Activated CD4-positive, CD25-positive, alpha-beta regulatory T cell treated with anti-CD3 and anti-CD28 coated beads, Interleukin-2, amount 50 U/mL, for 24 hours (primary cell): ENCODE measurements around the gene LCLAT1.
A peak's percentile ranks its signal among the peaks of the same experiment; 100 is the strongest.

Source experiments
- ATAC-seq, 2 donors: fragments of 150-1000 bp; cut with Tn5 transposase; one replicate each; pipeline ENCODE4 v1.10.0; 2021; ENCODE audit warnings: mild to moderate bottlenecking in 1 of 2, moderate library complexity in 1 of 2

The LCLAT1 gene

GRCh38 chr2:30424231-30424630 lies 22.8 kb upstream of the LCLAT1 start:
- ATAC-seq, result no peak

DNA sequence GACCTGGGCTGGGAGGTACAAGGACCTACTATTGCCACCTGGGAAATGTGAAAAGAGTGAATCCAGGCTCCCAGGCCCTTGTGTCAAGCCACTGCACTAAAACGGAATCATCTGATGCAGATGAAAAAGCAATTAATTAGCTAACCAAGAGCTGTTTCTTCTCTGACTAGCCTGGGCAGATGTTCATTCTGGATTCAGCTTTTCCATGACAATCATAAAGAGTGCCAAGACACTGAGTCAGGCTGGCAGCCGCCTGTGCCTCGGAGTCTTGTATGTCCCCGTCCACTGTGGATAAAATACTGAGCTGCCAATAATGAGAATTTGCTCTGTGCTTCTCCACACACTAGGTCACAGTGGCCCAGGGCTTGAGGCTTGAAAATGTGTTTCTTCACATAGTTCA lies 21.7 kb upstream of the LCLAT1 start:
- no peak for ATAC-seq

GRCh38 chr2:30427606-30428347 lies 19.3 kb upstream of the LCLAT1 start:
- no peak for ATAC-seq

DNA sequence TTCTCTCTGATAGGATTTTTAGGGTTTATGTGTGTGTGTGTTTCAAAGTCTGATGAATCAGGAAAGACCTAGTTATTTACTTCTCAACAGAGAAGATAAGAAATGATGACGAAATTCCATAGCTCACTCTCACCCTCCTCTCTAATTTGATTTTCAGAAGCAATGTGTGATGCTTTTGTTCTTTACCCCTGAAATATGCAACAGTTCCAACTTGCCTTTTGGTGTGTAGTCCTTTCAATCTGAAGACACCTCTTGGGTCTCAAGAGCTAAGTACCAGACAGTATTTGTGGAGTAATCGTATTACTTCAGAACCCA lies 18.7 kb upstream of the LCLAT1 start:
- ATAC-seq, result no peak

DNA sequence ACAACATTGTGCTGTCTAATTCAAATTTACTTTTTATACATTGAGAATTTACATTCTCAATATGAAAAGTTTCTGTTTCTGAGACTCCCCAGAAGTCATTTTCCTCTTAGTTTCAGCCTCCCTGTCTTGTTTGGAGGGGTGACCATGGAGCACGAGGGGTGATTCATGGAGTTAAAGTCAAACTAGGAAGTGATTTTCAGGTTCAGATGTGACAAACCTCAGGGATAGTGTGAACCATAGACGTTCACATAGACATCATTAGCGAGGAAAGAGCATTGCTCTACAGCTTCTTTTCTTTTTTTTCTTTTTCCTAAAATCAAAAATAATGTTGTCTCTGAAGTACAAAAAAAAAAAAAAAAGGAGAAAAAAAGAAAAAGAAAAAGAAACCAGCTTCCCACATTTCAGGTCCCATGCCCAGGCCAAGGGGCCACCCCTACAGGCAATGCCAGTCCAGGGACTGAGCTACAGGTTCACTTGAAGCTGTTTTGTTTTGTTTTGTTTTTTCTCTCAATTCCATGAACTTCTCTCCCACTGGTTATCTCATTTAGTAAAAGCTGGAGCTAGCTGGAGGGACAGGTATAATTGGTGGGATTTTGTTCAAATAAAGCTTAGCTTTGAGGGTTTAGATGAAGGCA lies 18.1 kb upstream of the LCLAT1 start:
- ATAC-seq, result no peak

DNA sequence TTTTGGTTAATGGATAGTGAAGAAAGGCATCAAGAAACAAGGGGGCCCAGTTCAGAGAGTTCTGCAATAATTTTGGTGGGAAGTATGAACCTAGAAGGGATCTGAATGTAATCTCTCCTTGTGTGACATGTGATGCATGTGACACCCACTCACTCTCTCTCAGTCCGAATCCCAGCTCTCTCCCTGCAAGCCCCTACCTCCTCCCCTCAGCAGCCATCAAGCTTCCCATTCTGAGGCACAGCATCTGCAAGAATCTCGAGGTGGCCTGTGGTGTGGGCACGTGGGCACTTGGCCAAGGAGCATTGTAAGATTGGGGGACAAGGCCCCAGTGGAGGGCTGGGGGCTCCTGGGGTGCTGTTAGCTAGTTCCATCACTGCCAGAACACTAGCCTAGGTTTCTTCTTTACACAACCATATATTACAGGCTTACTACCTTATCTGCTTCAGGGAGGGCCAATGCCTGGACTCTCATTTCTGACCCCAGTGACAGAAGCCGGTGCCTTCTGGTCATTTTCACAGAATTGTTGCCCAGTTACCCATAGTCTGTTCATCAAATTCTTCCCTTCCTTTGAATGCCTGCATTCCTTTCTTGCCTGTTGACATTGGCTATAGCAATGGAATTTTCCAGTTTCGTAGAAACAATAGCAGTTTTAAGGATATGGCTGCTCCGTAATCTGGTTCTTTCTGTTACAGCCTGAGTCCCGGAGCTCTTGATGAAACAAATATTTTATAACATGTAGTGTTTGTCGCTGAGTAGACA lies 13.3 kb upstream of the LCLAT1 start:
- no peak for ATAC-seq

DNA sequence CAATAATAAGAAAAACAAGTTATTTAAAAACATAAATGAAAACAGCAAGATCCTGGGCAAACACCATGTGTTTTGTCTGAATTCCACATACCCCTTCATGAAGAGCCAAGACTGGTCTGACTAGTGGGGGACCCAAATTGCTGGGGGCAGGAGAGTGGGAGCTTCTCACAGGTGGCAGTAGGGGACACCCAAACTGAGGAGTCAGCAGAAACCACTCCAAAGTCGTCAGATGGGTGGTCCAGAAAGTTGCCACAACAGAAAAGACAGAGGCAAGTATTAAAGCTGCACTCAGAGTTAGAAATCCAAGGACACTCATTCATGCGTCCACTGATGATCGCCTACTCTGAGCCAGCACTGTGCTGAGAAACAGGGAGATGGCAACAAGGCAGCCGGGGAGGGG lies 12.3 kb upstream of the LCLAT1 start:
- no peak for ATAC-seq

DNA sequence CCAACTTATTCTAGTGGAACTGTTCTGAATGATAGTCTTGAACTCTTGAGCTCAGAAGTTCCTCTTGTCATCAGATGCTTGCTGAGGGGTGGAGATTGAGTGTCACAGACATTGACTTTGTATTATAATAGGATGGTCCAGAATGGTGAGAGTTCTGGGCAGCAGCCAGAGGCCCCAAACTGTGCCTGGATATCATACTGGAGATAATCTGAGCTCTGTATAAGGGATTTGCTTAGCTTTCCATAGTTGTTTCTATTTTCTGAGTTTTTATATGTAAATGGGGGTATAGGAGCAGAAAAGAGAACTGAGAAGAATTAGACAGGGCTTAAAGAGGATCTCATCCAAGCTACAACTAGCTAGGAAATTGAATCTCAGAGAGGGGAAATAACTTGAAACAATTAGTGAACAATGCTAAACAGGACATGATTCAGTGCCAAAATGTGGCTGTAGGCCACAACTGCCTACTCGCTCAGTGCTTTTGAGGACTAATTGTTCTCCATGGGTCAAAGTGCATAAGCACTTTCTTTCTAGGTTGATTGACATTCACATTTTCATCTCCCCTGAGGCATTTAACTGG lies 10.1 kb upstream of the LCLAT1 start:
- ATAC-seq, result peak in 1 of 2 donors; percentile 43

DNA sequence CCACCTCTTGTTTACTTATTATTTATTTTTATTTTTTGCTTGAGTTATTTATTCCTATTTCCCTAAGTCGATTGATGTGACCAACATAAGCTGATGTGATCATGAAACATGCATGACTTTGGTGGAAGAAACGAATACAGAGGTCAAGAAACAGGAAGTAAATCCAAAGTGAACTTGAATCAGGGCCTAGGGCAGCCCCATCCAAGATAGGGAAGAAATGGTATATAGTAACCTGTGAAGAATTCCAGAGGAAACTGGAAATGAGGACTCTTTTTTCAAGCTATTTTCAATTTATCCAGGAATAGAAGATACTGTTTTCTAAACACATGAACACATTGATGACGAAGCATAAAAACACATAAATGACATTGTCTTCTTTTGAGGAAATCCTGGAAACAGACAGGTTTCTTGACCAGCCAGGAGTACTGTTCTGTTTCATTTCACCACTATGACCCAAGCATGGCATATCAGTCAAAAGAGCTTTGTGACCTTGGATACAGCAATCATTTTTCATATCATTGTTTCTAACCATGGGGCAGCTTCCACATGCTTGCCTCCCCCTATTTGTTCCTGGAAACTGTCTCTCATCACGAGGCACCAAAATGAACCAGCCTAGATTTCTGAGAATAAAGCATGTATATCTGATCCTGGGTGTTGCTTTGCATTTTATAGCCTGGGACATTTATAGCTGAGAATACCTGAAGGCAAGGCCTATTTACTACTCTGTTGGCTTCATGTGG lies 9.1 kb upstream of the LCLAT1 start:
- no peak for ATAC-seq

- no peak for ATAC-seq
Measured at GRCh38 chr2:30439296-30439695, 7.8 kb upstream of the LCLAT1 start.

DNA sequence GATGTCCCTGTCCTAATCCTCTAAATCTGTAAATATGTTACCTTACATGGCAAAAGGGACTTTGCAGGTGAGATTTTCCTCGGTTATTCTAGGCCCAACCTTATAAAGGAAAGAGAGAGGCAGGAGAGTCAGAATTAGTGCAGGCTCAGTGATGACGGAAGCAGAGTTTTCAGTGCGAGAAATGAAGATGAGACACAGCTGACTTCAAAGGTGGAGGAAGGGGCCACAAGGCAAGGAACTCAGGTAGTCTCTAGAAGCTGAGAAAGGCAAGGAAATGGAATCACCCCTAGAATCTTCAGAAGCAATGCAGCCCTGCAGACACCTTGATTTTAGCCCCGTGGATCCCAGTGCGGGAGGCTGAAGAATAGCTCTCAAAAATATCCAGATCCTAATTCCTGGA lies 7.2 kb upstream of the LCLAT1 start:
- ATAC-seq, result no peak

DNA sequence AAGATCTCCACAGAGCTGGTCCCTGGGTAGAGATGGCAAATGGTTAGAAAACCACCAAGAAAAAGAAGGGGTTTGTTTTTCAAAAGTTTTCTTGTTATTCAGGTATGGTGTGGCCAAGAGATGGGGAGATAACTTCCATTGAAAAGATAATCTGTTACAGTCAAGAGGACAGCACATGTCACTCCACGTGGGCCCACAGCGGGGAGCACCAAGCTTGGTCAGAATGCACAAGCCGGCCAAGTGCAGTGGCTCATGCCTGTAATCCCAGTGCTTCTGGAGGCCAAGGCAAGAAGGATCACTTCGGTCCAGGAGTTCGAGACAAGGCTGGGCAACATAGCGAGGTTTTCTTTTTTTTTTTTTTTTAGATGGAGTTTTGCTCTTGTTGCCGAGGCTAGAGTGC lies 6.0 kb upstream of the LCLAT1 start:
- ATAC-seq, result no peak

DNA sequence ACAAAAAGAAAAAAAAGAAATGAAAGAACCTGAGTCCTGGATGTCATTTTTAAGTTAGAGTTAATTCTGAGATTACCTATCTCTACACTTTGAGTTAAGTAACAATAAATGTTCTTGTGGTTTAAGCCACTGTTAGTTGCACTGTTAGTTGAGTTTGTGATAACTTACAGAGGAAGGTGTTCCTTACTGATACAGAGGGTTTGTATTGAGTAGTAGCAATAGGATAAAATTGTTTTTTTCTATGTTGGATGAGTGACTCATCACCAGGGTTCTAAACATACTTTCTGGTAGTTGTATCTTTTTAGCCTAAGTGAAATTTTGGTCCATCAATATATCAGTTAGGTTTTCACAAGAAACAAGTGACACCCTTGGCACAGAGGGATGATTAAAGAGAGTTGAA lies 4.0 kb upstream of the LCLAT1 start:
- no peak for ATAC-seq

DNA sequence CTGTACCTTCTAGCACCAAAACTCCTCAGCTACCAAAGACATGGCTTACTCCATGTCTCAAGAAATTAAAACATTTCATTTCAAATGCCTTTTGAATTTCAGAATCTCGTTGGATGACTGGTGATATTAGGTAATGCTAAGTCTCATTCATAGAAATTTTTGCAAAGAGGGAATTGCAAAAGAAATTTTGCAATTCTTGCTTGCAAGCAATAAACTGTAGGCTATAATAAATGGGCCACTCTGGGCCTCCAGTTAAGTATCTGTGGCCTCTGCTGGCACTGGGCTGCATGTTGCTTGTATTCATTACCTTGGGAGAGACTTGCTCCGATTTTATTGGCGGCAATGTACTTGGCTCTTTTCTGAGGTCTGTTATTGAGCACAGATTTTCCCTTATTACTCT lies 2.8 kb upstream of the LCLAT1 start:
- no peak for ATAC-seq

DNA sequence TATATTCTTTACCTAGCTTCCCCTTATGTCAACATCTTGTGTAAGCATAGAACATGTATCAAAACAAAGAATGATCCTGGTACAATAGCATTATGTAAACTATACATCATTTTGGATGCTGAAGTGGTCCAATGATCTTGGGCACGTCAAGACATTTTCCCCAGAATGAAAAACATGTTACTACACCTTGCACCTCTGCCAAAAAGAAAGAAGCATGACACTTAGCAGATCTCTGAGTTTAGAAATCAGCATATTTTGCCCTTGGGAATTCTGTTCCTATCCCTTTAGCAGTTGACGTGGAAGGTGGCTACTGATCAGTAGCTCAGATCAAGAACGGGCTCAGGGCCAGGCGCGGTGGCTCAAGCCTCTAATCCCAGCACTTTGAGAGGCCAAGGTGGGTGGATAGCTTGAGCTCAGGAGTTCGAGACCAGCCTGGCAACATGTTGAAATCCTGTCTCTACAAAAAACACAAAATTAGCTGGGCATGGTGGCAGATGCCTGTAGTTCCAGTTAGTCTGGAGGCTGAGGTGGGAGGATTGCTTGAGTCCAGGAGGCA lies 1.7 kb upstream of the LCLAT1 start:
- ATAC-seq, result no peak

GRCh38 chr2:30446602-30447148 lies 371 bp upstream of the LCLAT1 start:
- ATAC-seq, result no peak

DNA sequence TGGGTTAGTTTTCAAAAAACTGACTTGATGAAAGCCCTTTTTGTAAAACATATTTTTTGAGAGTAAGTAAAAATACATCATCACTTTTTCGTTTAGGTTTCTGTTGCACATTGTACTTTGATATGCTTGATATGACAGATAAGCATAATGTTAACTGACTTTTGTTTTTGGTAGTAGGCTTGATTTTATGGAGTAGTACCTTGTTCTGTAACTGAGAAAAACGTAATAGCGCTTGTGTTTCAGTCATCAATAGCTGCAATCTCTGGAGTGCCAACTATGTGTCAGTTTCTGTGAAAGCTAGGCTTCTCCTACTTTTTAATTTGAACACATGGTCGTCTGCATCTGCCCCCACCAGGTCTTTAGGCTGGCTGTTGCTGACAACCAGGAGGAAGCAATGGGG lies 1.3 kb downstream of the LCLAT1 start:
- ATAC-seq, result peak; percentile 8 to 11

GRCh38 chr2:30448866-30449265 lies 1.8 kb downstream of the LCLAT1 start:
- ATAC-seq, result no peak

DNA sequence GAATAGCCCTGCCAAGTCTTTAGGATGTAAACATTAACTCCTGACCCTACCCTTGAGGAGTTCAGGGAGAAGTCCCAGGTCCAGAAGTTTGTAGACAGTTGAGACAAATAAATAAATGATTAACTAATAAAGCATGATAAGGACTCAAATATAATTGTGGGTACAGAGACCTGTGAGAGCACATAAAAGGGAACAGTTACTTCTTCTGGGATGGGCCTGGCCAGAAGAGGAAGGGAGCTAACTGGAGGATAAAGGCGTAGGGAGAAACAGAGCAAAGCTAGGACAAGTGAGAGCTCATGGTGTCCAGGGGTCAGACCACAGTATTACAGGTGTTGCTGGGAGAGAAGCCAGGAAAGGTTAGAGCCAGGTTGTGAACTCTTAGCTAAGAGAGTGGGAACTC lies 3.0 kb downstream of the LCLAT1 start:
- no peak for ATAC-seq

GRCh38 chr2:30453498-30453897 lies 6.5 kb downstream of the LCLAT1 start:
- ATAC-seq, result no peak

- ATAC-seq, result no peak
Measured at GRCh38 chr2:30454571-30454970, 7.5 kb downstream of the LCLAT1 start.

GRCh38 chr2:30455114-30455738 lies 8.2 kb downstream of the LCLAT1 start:
- no peak for ATAC-seq
